Right lung (tissue), 5 donors: ENCODE data around the gene ZFHX2. TPM values are rescaled to one million over a fixed set of nuclear protein-coding genes. Genes with fewer than 3 reads are reported as not detected.
"Not testable (repeated sequence)": the region's sequence is repeated elsewhere in the genome, so short reads cannot be mapped to it uniquely, and the experiment has no call there.

Experiments used
- DNase-seq, 2 donors: peaks; one replicate each; pipeline ENCODE4 v3.0.0-alpha.2; 2013
- polyA plus RNA-seq, 5 donors: library from polyadenylated mRNA; unstranded; fragments of 120-200 nt; gene quantifications; one replicate each; pipeline versions ENCODE4 v1.2.1 to v1.2.3, GENCODE V29; 2013; ENCODE audit warnings: inconsistent platforms in 1 of 5, low replicate concordance in 1 of 5; ENCODE audit not compliant: insufficient read length in 5 of 5, insufficient read depth in 1 of 5

Gene ZFHX2
- polyA plus RNA-seq, 5 donors = 4.4 to 6.1 (median 5.0) TPM

DNA sequence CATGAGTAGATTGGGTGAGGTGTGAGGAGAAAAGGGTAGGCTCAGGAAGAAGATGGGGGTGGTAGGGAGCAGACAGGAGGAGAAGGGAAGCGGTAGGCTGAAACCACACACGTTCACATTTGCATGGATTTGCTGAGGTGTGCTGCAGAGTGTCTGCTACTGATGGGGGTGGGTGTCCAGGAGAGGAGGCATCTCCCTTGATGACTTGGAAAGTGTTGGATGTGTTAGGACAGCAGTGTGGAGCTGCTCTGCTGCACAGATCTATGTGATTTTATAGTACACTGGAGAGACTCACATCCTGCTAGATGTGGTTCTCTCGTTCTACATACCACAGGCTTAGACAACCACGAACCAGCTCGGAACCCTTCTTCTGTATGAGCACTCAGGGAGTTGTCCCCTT is 9.3 kb downstream of the ZFHX2 start:
- DNase-seq = no peak

DNA sequence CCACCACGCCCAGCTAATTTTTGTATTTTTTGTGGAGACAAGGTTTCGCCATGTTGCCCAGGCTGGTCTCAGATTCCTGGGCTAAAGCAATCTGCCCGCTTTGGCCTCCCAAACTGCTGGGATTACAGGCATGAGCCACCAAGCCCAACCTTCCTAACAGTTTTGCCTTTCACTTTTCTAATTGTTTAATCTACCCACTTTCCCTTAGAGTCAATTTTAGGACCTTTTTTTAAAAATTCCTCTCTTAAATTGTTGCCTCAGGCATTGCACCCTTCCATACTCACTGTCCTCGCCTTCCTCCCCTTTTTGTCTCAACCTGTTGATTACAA is 11.5 kb downstream of the ZFHX2 start:
- DNase-seq = no peak

- peak in 1 of 2 donors; percentile 32 for DNase-seq
These were observed 12.1 kb downstream of the ZFHX2 start for GRCh38 chr14:23539248-23540140.

DNA sequence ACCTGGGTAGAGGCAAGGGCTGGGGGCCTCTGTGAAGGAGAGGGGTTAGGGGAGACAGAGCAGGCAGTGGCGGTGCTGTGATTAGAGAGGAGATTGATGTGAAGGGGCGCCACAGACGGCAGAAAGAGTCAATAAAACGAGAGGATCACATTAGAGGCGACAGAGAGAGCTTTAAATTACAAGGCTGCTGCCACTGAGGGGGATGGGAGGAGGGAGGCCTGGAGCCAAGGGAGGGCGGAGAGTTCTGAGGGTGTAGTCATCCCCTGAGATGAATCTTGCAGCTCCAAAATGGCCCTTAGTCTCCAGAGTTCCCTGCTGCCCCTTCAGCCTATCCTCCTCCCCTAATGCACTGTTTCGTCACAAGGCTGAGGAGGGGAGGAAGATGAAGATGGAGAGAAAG is 12.8 kb downstream of the ZFHX2 start:
- no peak for DNase-seq

GRCh38 chr14:23538050-23538718 is 13.4 kb downstream of the ZFHX2 start:
- DNase-seq = no peak

- no peak for DNase-seq
These were observed 14.1 kb downstream of the ZFHX2 start for GRCh38 chr14:23537351-23538049.

- not testable (repeated sequence) for DNase-seq
These were observed 14.7 kb downstream of the ZFHX2 start for GRCh38 chr14:23536906-23537305.

GRCh38 chr14:23536494-23536893 is 15.1 kb downstream of the ZFHX2 start:
- no peak for DNase-seq

- no peak for DNase-seq
These were observed 15.6 kb downstream of the ZFHX2 start for GRCh38 chr14:23535943-23536342.

- no peak for DNase-seq
These were observed 17.7 kb downstream of the ZFHX2 start for GRCh38 chr14:23533652-23534435.

GRCh38 chr14:23532658-23533057 is 18.9 kb downstream of the ZFHX2 start:
- no peak for DNase-seq

GRCh38 chr14:23531391-23531790 is 20.2 kb downstream of the ZFHX2 start:
- DNase-seq = no peak

DNA sequence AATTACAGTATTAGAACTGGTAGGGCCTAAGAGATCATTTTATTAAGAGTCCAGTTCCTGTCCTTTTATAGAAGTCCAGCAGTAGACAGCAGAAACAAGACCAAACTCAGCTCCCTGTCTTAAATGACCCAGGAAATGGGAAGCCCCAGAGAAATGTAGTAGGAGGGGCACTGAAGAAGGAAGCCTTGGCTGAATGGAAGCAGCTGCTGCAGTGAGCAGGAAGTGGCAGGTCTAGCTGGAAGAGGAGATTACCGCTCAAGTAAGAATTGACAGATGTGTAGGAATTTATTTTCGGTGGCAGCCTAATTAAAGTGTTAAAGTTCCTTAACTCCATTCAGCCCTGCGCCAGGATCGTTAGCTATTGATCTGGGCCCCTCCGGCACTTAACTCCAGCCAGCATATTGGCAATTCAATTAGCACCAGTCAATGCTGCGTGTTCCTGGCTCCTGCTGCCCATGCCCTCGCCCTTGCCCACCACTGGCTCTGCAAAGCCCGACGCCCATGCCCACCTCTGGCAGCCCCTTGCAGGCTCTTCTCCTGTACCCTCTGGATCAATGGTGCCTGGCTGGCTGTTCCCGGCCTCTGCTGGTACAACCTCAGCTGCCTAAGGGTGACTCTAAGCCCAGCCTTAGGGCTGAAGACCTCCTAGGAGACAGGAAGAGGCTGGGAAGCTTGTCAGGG is 21.1 kb downstream of the ZFHX2 start:
- peak in 1 of 2 donors; percentile 46 for DNase-seq

DNA sequence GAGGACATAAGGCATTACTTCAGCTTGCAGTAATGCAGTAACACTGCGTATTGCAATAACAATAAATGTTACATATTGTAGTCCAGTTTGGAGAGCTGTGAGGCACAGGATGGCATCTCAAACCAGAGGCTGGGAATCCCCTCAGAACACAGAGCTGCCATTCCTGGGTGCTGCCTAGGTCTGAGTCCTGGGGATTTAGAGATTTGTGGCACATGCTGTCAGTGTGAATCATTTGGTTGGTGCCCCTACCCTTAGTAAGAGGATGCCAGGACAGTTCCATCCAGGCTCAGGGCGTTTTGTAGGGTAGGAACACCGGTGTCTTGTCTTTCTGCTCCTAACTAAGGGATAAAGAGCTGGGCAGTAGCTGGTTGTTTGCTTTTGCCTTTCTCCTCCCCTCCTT is 22.5 kb downstream of the ZFHX2 start:
- no peak for DNase-seq

- DNase-seq = no peak
These were observed 23.0 kb downstream of the ZFHX2 start for GRCh38 chr14:23528555-23528954.

DNA sequence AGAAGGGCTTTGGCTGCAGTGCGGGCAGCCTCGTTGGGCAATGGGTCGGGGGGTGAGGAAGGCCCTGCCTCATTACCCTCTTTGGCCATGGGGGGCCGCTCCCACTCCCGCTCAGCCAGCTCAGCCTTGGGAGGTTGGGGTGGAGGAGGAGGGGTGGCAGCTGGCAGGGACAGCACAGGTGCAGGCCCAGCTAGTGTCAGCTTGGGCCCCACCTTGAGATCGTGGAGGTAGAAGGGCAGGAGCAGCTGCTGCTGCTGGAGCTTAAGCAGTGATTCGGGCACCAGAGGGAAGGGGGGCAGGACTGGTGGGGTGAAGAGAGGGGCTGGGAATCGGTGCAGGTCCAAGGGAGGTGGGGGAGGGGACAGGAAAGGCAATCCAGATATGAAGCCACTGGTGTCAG is 26.0 kb downstream of the ZFHX2 start:
- DNase-seq = no peak

GRCh38 chr14:23524954-23525353 is 26.6 kb downstream of the ZFHX2 start:
- DNase-seq = no peak

DNA sequence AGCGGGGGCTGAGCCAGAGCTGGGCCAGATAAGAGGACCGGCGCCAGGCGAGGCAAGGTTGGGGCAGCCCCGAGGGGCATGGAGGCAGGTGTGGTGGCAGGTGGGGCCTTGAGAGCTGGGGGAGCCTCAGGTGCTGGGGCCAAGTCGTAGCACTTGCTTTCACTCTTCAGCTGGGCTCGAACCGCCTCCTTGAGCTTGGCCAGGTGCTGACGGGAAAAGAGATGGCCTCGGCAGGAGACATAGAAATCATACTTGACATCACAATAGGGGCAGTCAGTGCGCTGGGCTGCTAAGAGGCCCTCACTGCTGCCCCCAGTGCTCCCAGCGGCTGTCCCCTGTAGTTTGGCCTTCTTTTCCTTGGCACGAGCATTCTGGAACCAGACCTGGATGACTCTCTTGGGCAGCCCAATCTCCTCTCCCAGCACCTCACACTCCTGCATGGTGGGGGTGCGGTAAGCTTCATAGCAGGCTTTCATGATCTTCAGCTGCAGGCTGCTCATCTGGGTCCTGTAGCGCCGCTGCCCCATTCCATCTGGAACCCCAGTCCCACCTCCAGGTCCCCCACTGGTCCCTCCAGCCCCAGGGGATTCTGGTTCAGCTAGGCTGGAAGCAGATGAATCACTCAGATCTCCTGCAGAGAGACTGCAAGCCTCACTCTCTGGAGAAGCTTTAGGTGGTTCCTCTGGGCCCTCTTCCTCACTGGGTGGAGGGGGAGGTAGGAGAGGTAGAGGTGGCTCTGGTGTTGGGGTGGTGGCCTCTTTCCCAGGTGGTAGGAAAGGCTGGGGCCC is 28.1 kb downstream of the ZFHX2 start:
- DNase-seq = no peak

DNA sequence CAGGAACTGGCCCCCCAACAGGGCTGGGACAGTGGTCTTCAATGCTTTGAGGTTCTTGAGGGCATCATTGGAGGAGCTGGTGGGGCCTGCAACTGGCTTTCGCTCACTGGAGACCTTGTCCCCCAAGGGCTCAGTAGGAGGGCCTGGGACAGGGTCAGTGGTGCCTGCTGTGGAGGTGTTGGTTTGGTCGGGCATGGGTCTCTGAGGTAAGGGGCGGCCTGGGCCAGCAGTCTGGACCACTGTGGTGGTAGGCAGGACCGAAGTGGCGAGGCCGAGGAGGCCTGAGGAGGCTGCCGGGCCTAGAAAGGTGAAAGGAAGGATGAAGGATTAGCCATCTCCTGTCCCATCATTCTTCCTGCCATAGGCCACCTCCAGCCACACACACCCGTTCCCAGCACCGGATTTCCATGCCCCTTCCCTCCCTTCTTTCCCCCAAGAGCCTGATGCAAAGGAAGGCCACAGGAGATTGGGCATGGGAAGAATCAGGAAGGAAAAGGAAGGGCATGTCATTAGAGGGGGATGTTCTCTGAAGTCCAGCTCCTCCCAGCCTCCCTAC is 28.8 kb downstream of the ZFHX2 start:
- no peak for DNase-seq
